Measurements from ENCODE around the gene PAF1. TPM values are rescaled to one million over a fixed set of nuclear protein-coding genes. Genes with fewer than 3 reads are reported as not detected.

PAF1 gene
- total RNA-seq, 1 donor from 2014 or later = 15.6 TPM

DNA sequence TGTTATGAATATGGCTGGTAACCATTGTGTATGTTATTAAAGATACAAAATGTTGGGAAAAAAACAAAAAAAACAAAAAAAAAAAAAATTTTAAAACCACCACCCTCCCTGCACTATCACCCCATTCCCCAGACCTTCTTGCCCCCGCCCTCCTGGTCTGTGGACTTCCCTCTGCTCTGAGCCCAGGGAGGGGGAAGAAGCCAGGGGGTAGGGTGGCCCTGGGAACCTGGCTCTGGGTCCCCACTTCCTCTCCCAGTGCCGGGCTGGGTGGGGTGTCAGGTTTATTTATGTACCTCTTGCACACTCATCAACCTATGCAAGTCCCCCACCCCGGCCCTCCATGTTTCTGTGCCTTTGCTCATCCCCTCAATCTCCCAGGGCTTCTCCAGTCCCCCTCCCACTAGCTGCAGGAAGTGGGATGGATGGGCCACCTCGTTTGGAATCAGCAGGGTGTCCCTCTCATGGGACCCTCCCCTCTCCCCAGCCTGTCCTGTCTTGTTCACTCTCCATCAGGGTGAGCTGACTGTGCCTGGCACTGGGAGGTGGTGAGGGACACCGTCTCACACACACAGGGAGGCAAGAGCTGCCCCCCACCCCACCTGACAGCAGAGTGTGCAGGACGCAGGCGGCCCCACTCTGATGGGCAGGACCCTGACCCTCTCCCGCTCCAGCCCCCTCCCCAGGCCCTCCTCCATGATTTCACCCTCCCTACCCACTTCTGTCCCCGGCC, 5.9 kb downstream of the PAF1 start:
- H3K9ac ChIP-seq = no peak overlapping the region
- H3K27me3 Mint-ChIP-seq (ENCODE audit: insufficient read depth, low read depth) = peaks cover 2% of the 10 kb centered on the region
- H3F3A ChIP-seq (ENCODE audit: low read depth) = peaks cover 21% of the 10 kb centered on the region
- H3K27me3 ChIP-seq = no peaks in the 10 kb centered on the region
- H3K4me1 ChIP-seq = no peaks in the 10 kb centered on the region
- no peaks in the 10 kb centered on the region for H3K36me3 ChIP-seq
- H3K27ac ChIP-seq = no peak overlapping the region
- no peak for DNase-seq (ENCODE audit: low spot score)
- H3K27ac Mint-ChIP-seq = no peak overlapping the region
- TF ChIP-seq EZH2 (IDR thresholded peaks at IDR 0.05) (no peak), EZH2phosphoT487 (IDR thresholded peaks at IDR 0.05) (no peak)
- TF ChIP-seq, protein P1, sequence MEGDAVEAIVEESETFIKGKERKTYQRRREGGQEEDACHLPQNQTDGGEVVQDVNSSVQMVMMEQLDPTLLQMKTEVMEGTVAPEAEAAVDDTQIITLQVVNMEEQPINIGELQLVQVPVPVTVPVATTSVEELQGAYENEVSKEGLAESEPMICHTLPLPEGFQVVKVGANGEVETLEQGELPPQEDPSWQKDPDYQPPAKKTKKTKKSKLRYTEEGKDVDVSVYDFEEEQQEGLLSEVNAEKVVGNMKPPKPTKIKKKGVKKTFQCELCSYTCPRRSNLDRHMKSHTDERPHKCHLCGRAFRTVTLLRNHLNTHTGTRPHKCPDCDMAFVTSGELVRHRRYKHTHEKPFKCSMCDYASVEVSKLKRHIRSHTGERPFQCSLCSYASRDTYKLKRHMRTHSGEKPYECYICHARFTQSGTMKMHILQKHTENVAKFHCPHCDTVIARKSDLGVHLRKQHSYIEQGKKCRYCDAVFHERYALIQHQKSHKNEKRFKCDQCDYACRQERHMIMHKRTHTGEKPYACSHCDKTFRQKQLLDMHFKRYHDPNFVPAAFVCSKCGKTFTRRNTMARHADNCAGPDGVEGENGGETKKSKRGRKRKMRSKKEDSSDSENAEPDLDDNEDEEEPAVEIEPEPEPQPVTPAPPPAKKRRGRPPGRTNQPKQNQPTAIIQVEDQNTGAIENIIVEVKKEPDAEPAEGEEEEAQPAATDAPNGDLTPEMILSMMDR (IDR thresholded peaks at IDR 0.05) = no peak
- no peaks in the 10 kb centered on the region for H3K9me3 ChIP-seq (ENCODE audit: low read depth)
- peaks cover 19% of the 10 kb centered on the region for H4K20me1 ChIP-seq (ENCODE audit: low read depth)
- no peak overlapping the region for H2AFZ ChIP-seq (replicated peaks)
- H3K4me2 ChIP-seq = no peak overlapping the region
- no peak overlapping the region for H3K4me3 ChIP-seq
- peaks cover under 1% of the 10 kb centered on the region for H3K4me1 Mint-ChIP-seq
- peaks cover 6% of the 10 kb centered on the region for H3K79me2 ChIP-seq (ENCODE audit: low read depth)
- H3K9me3 Mint-ChIP-seq = no peaks in the 10 kb centered on the region
- no peak overlapping the region for H3K4me3 Mint-ChIP-seq
- H3K36me3 Mint-ChIP-seq = peaks cover 38% of the 10 kb centered on the region

DNA sequence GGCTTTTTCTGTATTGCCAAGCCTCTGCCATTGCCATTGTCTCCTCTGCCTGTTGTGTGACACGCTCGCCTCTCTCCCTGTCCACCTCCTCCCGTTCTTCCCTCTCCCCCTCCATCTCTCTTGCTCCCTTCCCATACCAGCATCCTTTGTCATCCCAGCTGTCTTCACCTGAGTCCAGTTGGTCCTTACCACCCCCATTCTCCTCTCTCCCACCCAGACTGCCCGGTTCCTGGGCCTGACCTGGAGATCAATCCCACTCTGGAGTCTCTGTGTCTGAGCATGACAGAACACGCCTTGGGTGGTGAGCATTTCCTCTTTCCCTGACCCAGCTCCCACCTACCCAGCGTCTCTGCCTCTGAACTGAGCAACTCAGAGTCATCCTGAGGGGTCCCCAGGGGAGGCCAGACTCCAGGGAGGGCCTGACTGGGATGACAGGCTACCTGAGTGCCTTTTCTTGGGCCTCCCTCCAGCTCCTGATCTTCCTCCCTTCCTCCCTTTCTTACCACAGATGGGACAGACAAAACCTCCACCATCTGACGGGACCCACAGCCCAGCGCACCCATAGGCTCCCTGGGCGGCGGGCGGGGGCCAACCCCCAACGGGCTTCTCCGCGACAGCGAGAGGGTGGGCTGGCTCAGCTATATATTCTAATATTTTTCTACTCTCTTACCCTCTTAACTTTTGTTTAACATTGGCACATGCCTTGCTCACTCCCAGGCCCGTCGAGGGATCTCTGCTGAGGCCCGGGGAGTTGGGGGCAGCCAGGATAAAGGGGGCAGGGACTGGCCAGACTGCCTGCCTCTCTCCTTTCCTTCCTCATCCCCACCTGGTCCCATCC, 7.7 kb downstream of the PAF1 start:
- Mint-ChIP-seq H3K4me1 (no peaks in the 10 kb centered on the region), H3K4me3 (no peak overlapping the region), H3K27me3 (ENCODE audit: insufficient read depth, low read depth) (peaks cover 2% of the 10 kb centered on the region), H3K9me3 (no peaks in the 10 kb centered on the region), H3K27ac (no peak overlapping the region), H3K36me3 (peaks cover 37% of the 10 kb centered on the region)
- no peak overlapping the region for H2AFZ ChIP-seq (replicated peaks)
- no peak for DNase-seq (ENCODE audit: low spot score)
- H3K4me2 ChIP-seq = no peak overlapping the region
- TF ChIP-seq, protein P1 (IDR thresholded peaks at IDR 0.05) = no peak
- TF ChIP-seq EZH2 (IDR thresholded peaks at IDR 0.05) = no peak
- no peak for TF ChIP-seq EZH2phosphoT487 (IDR thresholded peaks at IDR 0.05)
- H3K9ac ChIP-seq = no peak overlapping the region
- peaks cover 12% of the 10 kb centered on the region for H3F3A ChIP-seq (ENCODE audit: low read depth)
- H3K4me1 ChIP-seq = no peaks in the 10 kb centered on the region
- no peaks in the 10 kb centered on the region for H3K36me3 ChIP-seq
- no peak overlapping the region for H3K4me3 ChIP-seq
- no peak overlapping the region for H3K27ac ChIP-seq
- no peaks in the 10 kb centered on the region for H3K79me2 ChIP-seq (ENCODE audit: low read depth)
- H3K27me3 ChIP-seq = no peaks in the 10 kb centered on the region
- no peaks in the 10 kb centered on the region for H3K9me3 ChIP-seq (ENCODE audit: low read depth)
- H4K20me1 ChIP-seq (ENCODE audit: low read depth) = peaks cover 14% of the 10 kb centered on the region

DNA sequence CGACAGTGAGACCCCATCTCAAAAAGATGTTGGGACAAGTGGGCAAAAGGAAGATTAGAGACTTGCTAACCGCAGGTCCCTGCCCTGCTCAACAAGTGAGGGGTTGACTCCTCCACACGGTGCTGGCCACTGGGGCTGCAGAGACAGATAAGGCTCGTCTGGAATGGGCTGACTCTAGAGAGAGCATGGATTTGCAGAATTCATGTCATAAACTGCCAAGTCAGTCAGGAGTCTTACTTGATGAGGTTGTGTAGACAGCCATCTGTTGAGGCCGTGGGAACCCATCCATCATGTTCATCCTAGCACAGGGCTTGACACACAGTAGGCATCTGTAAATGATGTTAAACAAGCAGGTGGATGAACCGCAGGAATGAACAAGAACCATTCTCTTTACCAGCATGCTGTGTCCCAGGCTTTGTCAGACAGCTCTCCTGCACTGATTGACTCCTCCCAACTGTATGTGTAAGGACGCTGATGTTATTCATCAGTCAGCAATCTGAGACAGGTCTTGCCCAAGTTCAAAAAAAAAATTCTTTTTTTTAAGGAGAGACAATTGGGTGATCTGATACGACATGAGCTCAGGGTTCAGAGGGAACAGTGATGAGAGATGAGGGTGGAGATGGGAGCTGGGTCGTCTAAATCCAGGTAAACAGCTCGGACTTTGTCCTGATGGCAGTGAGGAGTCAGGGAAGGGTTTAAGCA, 8.8 kb downstream of the PAF1 start:
- Histone ChIP-seq H3K36me3 (no peaks in the 10 kb centered on the region), H3K9me3 (ENCODE audit: low read depth) (no peaks in the 10 kb centered on the region), H2AFZ (replicated peaks) (no peak overlapping the region), H3K4me2 (no peak overlapping the region), H3K79me2 (ENCODE audit: low read depth) (no peaks in the 10 kb centered on the region), H4K20me1 (ENCODE audit: low read depth) (peaks cover 14% of the 10 kb centered on the region), H3K4me3 (no peak overlapping the region), H3F3A (ENCODE audit: low read depth) (peaks cover 12% of the 10 kb centered on the region), H3K9ac (no peak overlapping the region), H3K27me3 (no peaks in the 10 kb centered on the region), H3K4me1 (no peaks in the 10 kb centered on the region), H3K27ac (no peak overlapping the region)
- no peak overlapping the region for H3K4me3 Mint-ChIP-seq
- no peak for TF ChIP-seq EZH2phosphoT487 (IDR thresholded peaks at IDR 0.05)
- no peak for TF ChIP-seq EZH2 (IDR thresholded peaks at IDR 0.05)
- TF ChIP-seq, protein P1 (IDR thresholded peaks at IDR 0.05) = no peak
- H3K36me3 Mint-ChIP-seq = peaks cover 41% of the 10 kb centered on the region
- no peaks in the 10 kb centered on the region for H3K4me1 Mint-ChIP-seq
- no peaks in the 10 kb centered on the region for H3K9me3 Mint-ChIP-seq
- H3K27me3 Mint-ChIP-seq (ENCODE audit: insufficient read depth, low read depth) = peaks cover 2% of the 10 kb centered on the region
- DNase-seq (ENCODE audit: low spot score) = no peak
- no peak overlapping the region for H3K27ac Mint-ChIP-seq

All from neural progenitor cell (in vitro differentiated cells).